Fibroblast of villous mesenchyme (primary cell): ENCODE measurements around the gene HTR1E. TPM values are rescaled to one million over a fixed set of nuclear protein-coding genes. Genes with fewer than 3 reads are reported as not detected.

Experiments
- DNase-seq: peaks from one replicate; pipeline ENCODE4 v3.0.0-alpha.2; 2010; ENCODE audit warnings: low read depth
- H3K4me3 ChIP-seq: 2 replicates; pipeline ENCODE4 v1.5.1; 2011; ENCODE audit warnings: low read depth, mild to moderate bottlenecking, low read length
- CTCF ChIP-seq: IDR thresholded peaks from 2 replicates; pipeline ENCODE4 v1.5.1; 2012; ENCODE audit warnings: low read depth, mild to moderate bottlenecking, low read length; ENCODE audit not compliant: insufficient read depth
- total RNA-seq: library from RNA; depleted of rRNA; stranded (reverse); fragments of >200 nt; gene quantifications from 2 replicates; pipeline ENCODE4 v1.2.3, GENCODE V29; 2012

The HTR1E gene
- total RNA-seq, 1 donor = not detected

- DNase-seq = no peak
- no peak for TF ChIP-seq CTCF
- no peak overlapping the region for H3K4me3 ChIP-seq
These were observed 15.7 kb downstream of the HTR1E start for GRCh38 chr6:86952991-86953390.

- H3K4me3 ChIP-seq = no peak overlapping the region
- TF ChIP-seq CTCF = no peak
- DNase-seq = no peak
These were observed 22.3 kb downstream of the HTR1E start for GRCh38 chr6:86959656-86960055.

- no peak overlapping the region for H3K4me3 ChIP-seq
- DNase-seq = no peak
- TF ChIP-seq CTCF = no peak
These were observed 24.3 kb downstream of the HTR1E start for GRCh38 chr6:86961455-86962200.

- DNase-seq = no peak
- no peak overlapping the region for H3K4me3 ChIP-seq
These were observed 26.0 kb downstream of the HTR1E start for GRCh38 chr6:86963352-86963751.

GRCh38 chr6:86964029-86964579 is 26.8 kb downstream of the HTR1E start:
- TF ChIP-seq CTCF = no peak
- no peak for DNase-seq
- H3K4me3 ChIP-seq = no peak overlapping the region

More at GRCh38 chr6:86963352-86963751, 26.0 kb downstream of the HTR1E start:
- no peak for TF ChIP-seq CTCF

GRCh38 chr6:86966271-86966670 is 28.9 kb downstream of the HTR1E start:
- H3K4me3 ChIP-seq = no peak overlapping the region
- TF ChIP-seq CTCF = no peak
- no peak for DNase-seq
